Measurements from ENCODE around the gene KRT81.

Gene KRT81

DNA sequence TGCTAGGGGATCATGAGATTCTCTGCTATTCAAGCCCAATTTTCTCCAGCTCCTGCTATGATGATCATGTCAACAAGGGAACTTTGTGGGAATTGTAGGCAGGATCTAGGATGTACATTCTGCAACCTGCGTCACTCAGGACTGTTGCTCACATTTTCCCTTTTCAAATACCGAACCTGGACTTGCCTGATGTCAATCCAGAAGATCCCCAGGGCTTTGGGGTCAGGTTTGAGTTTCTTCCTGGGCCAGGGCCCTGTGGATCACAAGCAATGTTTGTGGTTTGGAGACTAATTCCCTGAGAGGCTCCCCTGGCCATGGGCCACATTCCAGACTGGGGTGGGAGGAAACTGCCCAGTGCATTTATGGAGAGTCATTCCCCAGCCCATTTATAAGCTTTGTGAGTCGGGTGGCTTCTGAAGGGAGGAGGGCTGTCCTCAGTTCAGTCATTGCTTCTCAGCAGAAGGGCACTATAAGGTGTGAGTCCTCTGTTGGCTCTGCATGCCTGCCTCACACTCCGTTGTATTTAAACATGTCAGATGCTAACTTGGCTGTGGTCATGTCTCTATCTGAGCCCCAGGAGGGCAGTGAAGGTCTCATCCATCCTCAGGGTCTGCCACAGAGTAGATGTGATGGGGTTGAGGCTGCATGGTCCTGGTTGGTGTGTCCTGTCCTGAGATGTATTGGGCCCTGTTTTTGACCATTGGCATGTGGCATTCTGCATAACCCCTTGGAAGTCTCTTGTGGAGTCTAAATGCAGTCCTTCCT lies 10.4 kb downstream of the KRT81 start:
- Histone ChIP-seq H3K4me1 (ENCODE audit: control insufficient read depth, insufficient read depth, low read length, unreplicated experiment) (peaks cover 56% of the 10 kb centered on the region), H3K27me3 (ENCODE audit: insufficient read depth, low read length) (no peaks in the 10 kb centered on the region), H3K4me3 (ENCODE audit: low read depth, low read length) (peak overlapping the region; percentile 35; the same call in 1 of the 2 replicates), H3K79me2 (ENCODE audit: control insufficient read depth, insufficient read depth, low read length, unreplicated experiment) (no peaks in the 10 kb centered on the region), H3K27ac (ENCODE audit: low read depth, low read length) (peak overlapping the region; percentile 100), H2AFZ (ENCODE audit: low read length, unreplicated experiment) (no peak overlapping the region), H3K36me3 (ENCODE audit: insufficient read depth, low read length) (no peaks in the 10 kb centered on the region)

DNA sequence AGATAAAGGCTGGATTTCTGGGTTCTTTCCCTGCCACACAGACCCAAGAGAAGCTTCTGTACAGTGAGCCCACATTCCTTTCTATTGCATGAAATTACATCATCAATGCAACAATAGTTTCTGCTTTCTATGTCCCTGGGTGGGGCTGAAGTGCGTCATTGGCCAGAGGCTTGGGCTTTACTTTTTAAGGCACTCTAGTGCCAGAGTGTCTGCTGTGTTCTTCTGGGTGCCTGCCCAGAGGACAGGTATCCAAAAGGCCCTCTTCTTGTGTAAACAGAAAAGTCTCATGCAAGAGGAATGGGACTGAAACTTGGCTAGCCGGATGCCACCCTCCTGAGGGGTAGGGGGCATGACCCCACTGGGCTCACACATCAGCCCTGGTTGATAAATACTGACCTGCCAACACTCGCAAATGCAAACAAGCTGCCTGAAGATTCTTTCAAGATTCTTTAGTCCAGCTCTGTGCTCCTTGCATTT lies 11.0 kb downstream of the KRT81 start:
- Histone ChIP-seq H3K36me3 (ENCODE audit: insufficient read depth, low read length) (no peaks in the 10 kb centered on the region), H3K79me2 (ENCODE audit: control insufficient read depth, insufficient read depth, low read length, unreplicated experiment) (no peaks in the 10 kb centered on the region), H3K27me3 (ENCODE audit: insufficient read depth, low read length) (no peaks in the 10 kb centered on the region), H3K27ac (ENCODE audit: low read depth, low read length) (peak overlapping the region; percentile 100), H3K4me1 (ENCODE audit: control insufficient read depth, insufficient read depth, low read length, unreplicated experiment) (peaks cover 50% of the 10 kb centered on the region), H2AFZ (ENCODE audit: low read length, unreplicated experiment) (no peak overlapping the region), H3K4me3 (ENCODE audit: low read depth, low read length) (peak overlapping the region; percentile 35; the same call in 1 of the 2 replicates)

- Histone ChIP-seq H3K79me2 (ENCODE audit: control insufficient read depth, insufficient read depth, low read length, unreplicated experiment) (no peaks in the 10 kb centered on the region), H2AFZ (ENCODE audit: low read length, unreplicated experiment) (no peak overlapping the region), H3K4me1 (ENCODE audit: control insufficient read depth, insufficient read depth, low read length, unreplicated experiment) (peaks cover 43% of the 10 kb centered on the region), H3K27me3 (ENCODE audit: insufficient read depth, low read length) (no peaks in the 10 kb centered on the region), H3K27ac (ENCODE audit: low read depth, low read length) (peak overlapping the region; percentile 100), H3K4me3 (ENCODE audit: low read depth, low read length) (peak overlapping the region; percentile 1; the same call in 1 of the 2 replicates), H3K36me3 (ENCODE audit: insufficient read depth, low read length) (no peaks in the 10 kb centered on the region)
Observed at GRCh38 chr12:52279422-52280318, 11.7 kb downstream of the KRT81 start.

DNA sequence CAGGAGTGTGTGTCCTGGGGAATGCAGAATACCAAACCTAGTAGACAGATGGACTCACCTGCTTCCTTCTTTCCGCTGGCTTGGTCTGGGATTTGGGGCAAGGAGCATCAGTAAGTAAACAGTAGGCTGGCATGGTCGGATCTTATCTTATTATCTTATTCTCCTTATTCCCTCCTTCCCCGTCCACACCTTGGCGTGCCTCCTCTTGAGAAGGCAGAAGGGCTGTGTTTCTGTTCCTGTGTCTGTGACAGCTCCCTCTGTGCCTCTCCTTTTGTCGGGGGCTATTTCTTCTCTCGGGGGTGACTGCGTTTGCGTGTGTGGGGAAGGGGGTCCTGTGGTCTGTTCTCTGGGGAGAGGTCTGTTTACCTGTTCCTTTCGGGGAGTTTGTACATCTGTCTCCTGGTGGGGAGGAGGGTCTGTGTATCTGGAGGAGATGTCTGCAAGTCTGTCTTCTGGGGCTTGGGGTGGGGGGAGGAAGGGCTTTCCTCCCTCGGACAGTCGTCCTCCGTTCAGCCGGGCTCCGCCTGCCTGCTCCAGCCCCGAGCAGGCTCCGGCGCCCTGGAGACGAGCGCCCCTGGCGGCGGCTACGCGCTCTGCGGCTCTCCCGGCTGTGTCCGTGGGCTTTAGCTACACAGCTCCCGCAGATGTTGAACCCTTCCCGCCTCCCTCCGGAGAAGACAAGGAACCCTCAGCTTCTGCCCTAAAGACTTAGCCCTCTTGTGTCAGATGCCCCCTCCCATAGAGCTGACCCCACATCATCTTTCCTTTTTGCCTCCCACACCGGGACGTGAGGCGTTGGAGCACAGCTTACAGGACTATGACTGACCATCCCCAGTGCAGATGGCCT lies 12.5 kb downstream of the KRT81 start:
- Histone ChIP-seq H3K4me3 (ENCODE audit: low read depth, low read length) (peak overlapping the region; percentile 53; the same call in 1 of the 2 replicates), H3K4me1 (ENCODE audit: control insufficient read depth, insufficient read depth, low read length, unreplicated experiment) (peaks cover 39% of the 10 kb centered on the region), H2AFZ (ENCODE audit: low read length, unreplicated experiment) (no peak overlapping the region), H3K27ac (ENCODE audit: low read depth, low read length) (peak overlapping the region; percentile 100), H3K36me3 (ENCODE audit: insufficient read depth, low read length) (no peaks in the 10 kb centered on the region), H3K79me2 (ENCODE audit: control insufficient read depth, insufficient read depth, low read length, unreplicated experiment) (no peaks in the 10 kb centered on the region), H3K27me3 (ENCODE audit: insufficient read depth, low read length) (no peaks in the 10 kb centered on the region)

- H3K27ac ChIP-seq (ENCODE audit: low read depth, low read length), result no peak overlapping the region
- no peak overlapping the region for H3K4me3 ChIP-seq (ENCODE audit: low read depth, low read length)
- no peaks in the 10 kb centered on the region for H3K27me3 ChIP-seq (ENCODE audit: insufficient read depth, low read length)
- H3K4me1 ChIP-seq (ENCODE audit: control insufficient read depth, insufficient read depth, low read length, unreplicated experiment), result peaks cover 39% of the 10 kb centered on the region
- H2AFZ ChIP-seq (ENCODE audit: low read length, unreplicated experiment), result no peak overlapping the region
- no peaks in the 10 kb centered on the region for H3K36me3 ChIP-seq (ENCODE audit: insufficient read depth, low read length)
- H3K79me2 ChIP-seq (ENCODE audit: control insufficient read depth, insufficient read depth, low read length, unreplicated experiment), result no peaks in the 10 kb centered on the region
Observed at GRCh38 chr12:52277486-52278245, 13.7 kb downstream of the KRT81 start.

DNA sequence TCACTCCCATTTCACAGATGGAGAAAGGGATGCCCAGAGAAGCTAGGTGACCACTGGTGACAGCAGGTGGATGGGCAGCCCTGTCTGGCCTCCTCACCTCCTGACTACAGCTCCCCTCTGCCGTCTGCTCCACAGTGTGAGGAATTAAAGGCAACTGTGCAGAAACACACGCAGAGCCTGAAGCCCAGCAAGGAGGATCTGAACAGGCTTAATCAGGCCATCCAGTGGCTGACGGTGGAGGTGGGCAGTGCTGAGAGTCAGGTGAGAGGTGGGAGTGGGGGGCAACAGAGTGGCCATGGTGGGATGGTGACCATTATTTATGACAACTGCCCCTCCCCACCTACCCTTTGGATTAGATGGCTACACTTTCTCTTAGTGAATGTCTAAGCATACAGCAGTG lies 15.6 kb downstream of the KRT81 start:
- H3K36me3 ChIP-seq (ENCODE audit: insufficient read depth, low read length), result no peaks in the 10 kb centered on the region
- H3K27ac ChIP-seq (ENCODE audit: low read depth, low read length), result no peak overlapping the region
- H3K27me3 ChIP-seq (ENCODE audit: insufficient read depth, low read length), result no peaks in the 10 kb centered on the region
- H3K4me3 ChIP-seq (ENCODE audit: low read depth, low read length), result no peak overlapping the region
- H2AFZ ChIP-seq (ENCODE audit: low read length, unreplicated experiment), result no peak overlapping the region
- no peaks in the 10 kb centered on the region for H3K79me2 ChIP-seq (ENCODE audit: control insufficient read depth, insufficient read depth, low read length, unreplicated experiment)
- peaks cover 27% of the 10 kb centered on the region for H3K4me1 ChIP-seq (ENCODE audit: control insufficient read depth, insufficient read depth, low read length, unreplicated experiment)

DNA sequence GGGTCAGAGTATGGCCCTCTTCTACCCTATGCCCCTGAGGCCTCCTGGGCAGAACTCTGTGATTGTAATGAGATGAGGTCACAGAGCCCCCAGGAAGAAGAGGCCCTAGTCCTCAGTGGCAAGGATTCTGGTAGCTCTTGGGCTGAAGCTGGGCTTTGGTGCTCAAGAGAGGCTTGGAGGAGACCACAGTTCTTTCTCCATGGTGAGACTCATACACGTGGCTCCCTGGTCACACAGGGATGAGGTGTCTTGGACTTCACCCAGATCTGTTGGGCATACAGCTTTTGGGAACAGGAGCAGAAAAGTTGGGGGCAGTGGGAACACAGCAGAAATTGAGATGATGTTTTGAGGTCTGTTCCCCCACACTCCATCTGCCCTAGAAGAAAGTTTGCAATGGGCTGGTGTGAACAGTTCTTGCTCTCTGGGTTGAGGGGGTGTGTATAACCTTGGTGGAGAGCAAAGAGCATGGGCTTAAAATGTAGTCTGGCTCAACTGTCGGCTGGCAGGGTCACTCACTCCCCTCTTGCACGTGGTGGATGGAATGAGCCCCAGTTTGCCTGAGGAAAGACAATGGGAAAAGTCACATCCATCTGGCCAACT lies 16.7 kb downstream of the KRT81 start, which contains the start of gene KRT86:
KRT86 (plus strand) TSS at position 125 of the 600 bp plus-strand sequence. CDS start 27,272 bp downstream, outside the sequence.
- Histone ChIP-seq H3K4me1 (ENCODE audit: control insufficient read depth, insufficient read depth, low read length, unreplicated experiment) (peaks cover 18% of the 10 kb centered on the region), H3K36me3 (ENCODE audit: insufficient read depth, low read length) (no peaks in the 10 kb centered on the region), H3K27ac (ENCODE audit: low read depth, low read length) (no peak within 1 kb of the TSS), H3K4me3 (ENCODE audit: low read depth, low read length) (no peak within 1 kb of the TSS), H3K79me2 (ENCODE audit: control insufficient read depth, insufficient read depth, low read length, unreplicated experiment) (no peaks in the 10 kb centered on the region), H2AFZ (ENCODE audit: low read length, unreplicated experiment) (no peak within 1 kb of the TSS), H3K27me3 (ENCODE audit: insufficient read depth, low read length) (no peaks in the 10 kb centered on the region)

DNA sequence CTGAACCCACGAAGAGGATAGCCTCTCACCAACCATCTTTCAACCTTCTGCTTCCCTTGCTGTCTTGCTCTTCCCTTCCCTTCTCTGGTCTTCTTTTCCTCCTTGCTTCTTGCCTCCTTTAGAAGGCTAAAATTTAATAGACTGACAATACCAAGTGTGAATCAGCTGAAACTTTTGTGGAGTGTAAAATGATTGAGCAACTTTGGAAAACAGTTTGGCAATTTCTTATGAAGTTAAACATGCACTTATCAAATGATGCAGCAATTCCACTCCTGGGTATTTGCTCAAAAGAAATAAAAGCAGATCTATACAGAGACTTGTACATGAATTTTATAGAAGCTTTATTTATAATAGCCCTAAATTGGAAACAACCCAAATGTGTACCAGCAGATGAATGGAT lies 20.2 kb downstream of the KRT81 start:
- Histone ChIP-seq H3K27ac (ENCODE audit: low read depth, low read length) (no peak overlapping the region), H3K79me2 (ENCODE audit: control insufficient read depth, insufficient read depth, low read length, unreplicated experiment) (no peaks in the 10 kb centered on the region), H3K27me3 (ENCODE audit: insufficient read depth, low read length) (no peaks in the 10 kb centered on the region), H3K36me3 (ENCODE audit: insufficient read depth, low read length) (no peaks in the 10 kb centered on the region), H3K4me1 (ENCODE audit: control insufficient read depth, insufficient read depth, low read length, unreplicated experiment) (no peaks in the 10 kb centered on the region), H3K4me3 (ENCODE audit: low read depth, low read length) (no peak overlapping the region), H2AFZ (ENCODE audit: low read length, unreplicated experiment) (no peak overlapping the region)

GRCh38 chr12:52270541-52271070 lies 20.7 kb downstream of the KRT81 start:
- no peak overlapping the region for H3K27ac ChIP-seq (ENCODE audit: low read depth, low read length)
- H3K27me3 ChIP-seq (ENCODE audit: insufficient read depth, low read length), result no peaks in the 10 kb centered on the region
- H3K4me1 ChIP-seq (ENCODE audit: control insufficient read depth, insufficient read depth, low read length, unreplicated experiment), result no peaks in the 10 kb centered on the region
- H3K79me2 ChIP-seq (ENCODE audit: control insufficient read depth, insufficient read depth, low read length, unreplicated experiment), result no peaks in the 10 kb centered on the region
- H3K36me3 ChIP-seq (ENCODE audit: insufficient read depth, low read length), result no peaks in the 10 kb centered on the region
- H2AFZ ChIP-seq (ENCODE audit: low read length, unreplicated experiment), result no peak overlapping the region
- no peak overlapping the region for H3K4me3 ChIP-seq (ENCODE audit: low read depth, low read length)

Measured in ACC112 (cell line).